HepG2 (cell line): Measurements from ENCODE around the gene TTLL13. TPM values are rescaled to one million over a fixed set of nuclear protein-coding genes. Genes with fewer than 3 reads are reported as not detected.

Experiments
- ADNP ChIP-seq: sonication (generic); formaldehyde crosslinking; IDR thresholded peaks from 2 replicates; pipeline ENCODE4 v1.4.0; 2020; ENCODE audit warnings: missing genetic modification reagents
- DMAP1 ChIP-seq: IDR thresholded peaks from 2 replicates; pipeline ENCODE4 v1.6.1; 2016
- DNMT1 ChIP-seq: sonication (generic); formaldehyde crosslinking; IDR thresholded peaks from 2 replicates; pipeline ENCODE4 v1.5.1; 2020; ENCODE audit warnings: mild to moderate bottlenecking, missing genetic modification reagents
- E2F5 ChIP-seq: sonication (generic); formaldehyde crosslinking; conservative IDR thresholded peaks from 2 replicates; pipeline ENCODE4 v1.4.0; 2020; ENCODE audit warnings: missing genetic modification reagents
- GATA4 ChIP-seq: sonication (generic); IDR thresholded peaks from 2 replicates; pipeline ENCODE4 v1.6.1; 2016; ENCODE audit warnings: antibody characterized with exemption, low read depth, borderline replicate concordance
- NFKB2 ChIP-seq: sonication (generic); formaldehyde crosslinking; IDR thresholded peaks from 2 replicates; pipeline ENCODE4 v1.4.0; 2020; ENCODE audit warnings: missing genetic modification reagents, borderline replicate concordance
- NFKBIZ ChIP-seq: IDR thresholded peaks from 2 replicates; pipeline ENCODE4 v1.6.1; 2018; ENCODE audit warnings: missing genetic modification reagents, missing compliant biosample characterization
- NRL ChIP-seq: sonication (generic); formaldehyde crosslinking; IDR thresholded peaks from 2 replicates; pipeline ENCODE4 v1.5.0; 2020; ENCODE audit warnings: missing genetic modification reagents, mild to moderate bottlenecking, moderate library complexity, borderline replicate concordance
- POLR2A ChIP-seq, 2 experiments: IDR thresholded peaks; 2 replicates each; pipeline ENCODE4 v1.6.1; 2011; ENCODE audit warnings: low read depth in 2 of 2, low read length in 2 of 2, mild to moderate bottlenecking in 1 of 2, moderate library complexity in 1 of 2; ENCODE audit not compliant: insufficient read depth in 1 of 2
- RARG ChIP-seq: sonication (generic); formaldehyde crosslinking; IDR thresholded peaks from 2 replicates; pipeline ENCODE4 v1.4.0; 2020; ENCODE audit warnings: low read depth, mild to moderate bottlenecking, missing genetic modification reagents
- RFX1 ChIP-seq: fragments of 450-650 bp; IDR thresholded peaks from 2 replicates; pipeline ENCODE4 v1.6.1; 2017
- RXRA ChIP-seq: sonication (generic); formaldehyde crosslinking; IDR thresholded peaks from 2 replicates; pipeline ENCODE4 v1.5.1; 2020; ENCODE audit warnings: missing genetic modification reagents
- SALL1 ChIP-seq: sonication (generic); formaldehyde crosslinking; IDR thresholded peaks from 2 replicates; pipeline ENCODE4 v1.8.0; 2022; ENCODE audit warnings: mild to moderate bottlenecking, missing genetic modification reagents
- SALL2 ChIP-seq: sonication (generic); formaldehyde crosslinking; IDR thresholded peaks from 2 replicates; pipeline ENCODE4 v1.8.1; 2023; ENCODE audit warnings: mild to moderate bottlenecking, missing genetic modification reagents, inconsistent platforms
- SKI ChIP-seq: fragments of 450-650 bp; IDR thresholded peaks from one replicate; pipeline ENCODE4 v1.6.1; 2018; ENCODE audit warnings: mild to moderate bottlenecking; ENCODE audit not compliant: partially characterized antibody
- THAP7 ChIP-seq: sonication (generic); formaldehyde crosslinking; IDR thresholded peaks from 2 replicates; pipeline ENCODE4 v1.8.1; 2023; ENCODE audit warnings: mild to moderate bottlenecking, missing genetic modification reagents
- USF2 ChIP-seq, 2 experiments: sonication (generic) in 1 of 2; formaldehyde crosslinking in 1 of 2; IDR thresholded peaks; 2 replicates each; pipeline versions ENCODE4 v1.5.1 to v1.6.1; 2011 to 2020; ENCODE audit warnings: borderline replicate concordance in 1 of 2, low read depth in 1 of 2, low read length in 1 of 2, mild to moderate bottlenecking in 1 of 2, missing genetic modification reagents in 1 of 2, moderate library complexity in 1 of 2
- ZBED4 ChIP-seq: sonication (generic); formaldehyde crosslinking; IDR thresholded peaks from 2 replicates; pipeline ENCODE4 v1.4.0; 2020; ENCODE audit warnings: missing genetic modification reagents, borderline replicate concordance
- ZNF530 ChIP-seq: sonication (generic); formaldehyde crosslinking; IDR thresholded peaks from 2 replicates; pipeline ENCODE4 v1.5.0; 2020; ENCODE audit warnings: low read depth, mild to moderate bottlenecking, missing genetic modification reagents
- ZNF598 ChIP-seq: sonication (generic); formaldehyde crosslinking; IDR thresholded peaks from 2 replicates; pipeline ENCODE4 v1.5.1; 2020; ENCODE audit warnings: mild to moderate bottlenecking, missing genetic modification reagents, borderline replicate concordance
- ZNF7 ChIP-seq: IDR thresholded peaks from 2 replicates; pipeline ENCODE4 v1.6.1; 2016; ENCODE audit warnings: missing biosample characterization, missing genetic modification reagents
- ZNF713 ChIP-seq: sonication (generic); formaldehyde crosslinking; IDR thresholded peaks from 2 replicates; pipeline ENCODE4 v1.4.0; 2020; ENCODE audit warnings: mild to moderate bottlenecking, missing genetic modification reagents
- ZNF83 ChIP-seq: sonication (generic); formaldehyde crosslinking; IDR thresholded peaks from 2 replicates; pipeline ENCODE4 v1.4.0; 2020; ENCODE audit warnings: missing genetic modification reagents, mild to moderate bottlenecking, borderline replicate concordance
- ZSCAN21 ChIP-seq: sonication (generic); formaldehyde crosslinking; IDR thresholded peaks from 2 replicates; pipeline ENCODE4 v1.8.0; 2022; ENCODE audit warnings: mild to moderate bottlenecking, missing genetic modification reagents, moderate library complexity, borderline replicate concordance
- polyA plus RNA-seq, 8 experiments: library from polyadenylated mRNA; depleted of rRNA in 3 of 8; stranded (reverse) in 7 of 8; unstranded in 1 of 8; fragments of >200 nt; fragmentation: Illumina TruSeq in 4 of 8; extraction: Trizol in 4 of 8; gene quantifications; 2 replicates each; pipeline versions ENCODE4 v1.2.1 to v1.2.3, GENCODE V29; 2011 to 2016; ENCODE audit warnings: low read depth in 4 of 8, missing spikeins in 1 of 8, mixed read lengths in 1 of 8; ENCODE audit not compliant: insufficient read depth in 1 of 8
- total RNA-seq, 5 experiments: library from RNA; depleted of rRNA; stranded (reverse); fragments of >200 nt; fragmentation: Illumina TruSeq; extraction: Trizol; gene quantifications; 2 replicates each; pipeline ENCODE4 v1.2.3, GENCODE V29; 2016; ENCODE audit warnings: low read depth in 1 of 5

The TTLL13 gene
- total and polyA plus RNA-seq, 2 of the 13 experiments (the other 11 are each of a cell fraction or from before 2014, with no cell fraction given): 0.07 to 0.29 TPM

- no peak for TF ChIP-seq ZBED4
- no peak for TF ChIP-seq E2F5
- no peak for TF ChIP-seq ZNF83 (CRISPR knock-in tag)
- peak; percentile 83 for TF ChIP-seq RFX1
- TF ChIP-seq NFKB2 (CRISPR knock-in tag): peak; percentile 30; the same call in 1 of the 2 replicates
- TF ChIP-seq SALL1 (CRISPR knock-in tag): peak; percentile 59; the same call in 1 of the 2 replicates
- TF ChIP-seq RXRA (CRISPR knock-in tag): no peak; the same call in 1 of the 2 replicates
- no peak for TF ChIP-seq NFKBIZ (CRISPR knock-in tag)
- TF ChIP-seq SKI: no peak
- peak; percentile 20; the same call in 1 of the 2 replicates for TF ChIP-seq DMAP1 (CRISPR knock-in tag)
- TF ChIP-seq ZNF530 (CRISPR knock-in tag): no peak
- no peak for TF ChIP-seq RARG (CRISPR knock-in tag)
- TF ChIP-seq NRL (CRISPR knock-in tag): 0 out of 2 replicates have a peak, but pooled peaks have one; percentile 26
- TF ChIP-seq THAP7 (CRISPR knock-in tag): no peak
- no peak; the same call in 1 of the 2 replicates for TF ChIP-seq ZNF598 (CRISPR knock-in tag)
- no peak for TF ChIP-seq SALL2
- 0 out of 2 replicates have a peak, but pooled peaks have one; percentile 81 for TF ChIP-seq ZNF713 (CRISPR knock-in tag)
- no peak for TF ChIP-seq ZNF7 (CRISPR knock-in tag)
- TF ChIP-seq ADNP (CRISPR knock-in tag): no peak
- TF ChIP-seq USF2 (IDR thresholded peaks at IDR 0.05; ENCODE audit: low read depth, low read length): no peak
- TF ChIP-seq USF2 (CRISPR knock-in tag; IDR thresholded peaks at IDR 0.05; ENCODE audit: borderline replicate concordance): no peak
- TF ChIP-seq DNMT1 (CRISPR knock-in tag): no peak
- peak; percentile 64 to 84 for TF ChIP-seq POLR2A (IDR thresholded peaks at IDR 0.05; ENCODE audit: insufficient read depth in 1 of 2, low read depth in 2 of 2, low read length in 2 of 2)
- peak; percentile 57; the same call in 1 of the 2 replicates for TF ChIP-seq ZSCAN21 (CRISPR knock-in tag)
- TF ChIP-seq GATA4: no peak
These were observed at the start of gene TTLL13 (continued) for GRCh38 chr15:90249203-90249863.
